ENCODE measurements around the gene ABCC5.

DNA sequence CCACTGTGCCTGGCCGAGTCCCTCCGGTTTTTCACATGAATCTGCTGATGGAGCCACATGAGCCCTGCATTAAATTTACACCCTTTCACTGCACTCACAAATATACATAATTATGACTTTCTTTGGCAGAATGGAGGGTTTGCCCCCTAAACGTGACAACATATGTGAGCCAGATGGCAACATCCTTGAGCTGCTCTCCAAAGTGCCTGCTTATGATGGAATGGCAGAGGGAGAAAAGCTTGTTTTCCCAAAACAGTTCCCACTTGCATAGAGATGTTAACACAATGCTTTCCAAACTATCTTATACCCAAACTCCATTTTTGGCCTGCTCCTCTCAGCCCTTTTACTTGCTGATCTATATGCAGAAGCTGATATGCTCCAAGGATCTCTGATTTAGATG, 54.9 kb downstream of the ABCC5 start:
- TF ChIP-seq EZH2 (IDR thresholded peaks at IDR 0.05; ENCODE audit: insufficient read depth, low read length), result no peak
- TF ChIP-seq CTCF (IDR thresholded peaks at IDR 0.05; ENCODE audit: insufficient read depth, low read depth, low read length), result no peak

All from astrocyte (in vitro differentiated cells and primary cell).